Liver (tissue), 9 donors: ENCODE data around the gene COL19A1. TPM values are rescaled to one million over a fixed set of nuclear protein-coding genes. Genes with fewer than 3 reads are reported as not detected.

ENCODE experiments used
- DNase-seq: peaks from one replicate; pipeline ENCODE4 v3.0.0-alpha.2; 2017; ENCODE audit warnings: low spot score
- H3K27ac ChIP-seq, 2 donors: one replicate each; pipeline ENCODE4 v1.7.0; 2013; ENCODE audit warnings: inconsistent platforms in 2 of 2, low read length in 2 of 2, control low read depth in 1 of 2, low read depth in 1 of 2, mild to moderate bottlenecking in 1 of 2
- H3K27me3 ChIP-seq, 4 donors: one replicate each; pipeline versions ENCODE4 v1.6.1 to v1.7.0; 2013; ENCODE audit warnings: low read length in 3 of 4, inconsistent platforms in 1 of 4, mild to moderate bottlenecking in 1 of 4, moderate library complexity in 1 of 4; ENCODE audit not compliant: control insufficient read depth in 4 of 4, insufficient read depth in 4 of 4
- H3K36me3 ChIP-seq, 4 donors: one replicate each; pipeline versions ENCODE4 v1.6.1 to v1.7.0; 2013; ENCODE audit warnings: low read length in 3 of 4, mild to moderate bottlenecking in 3 of 4, low read depth in 1 of 4, moderate library complexity in 1 of 4; ENCODE audit not compliant: control insufficient read depth in 4 of 4, insufficient read depth in 3 of 4
- H3K4me1 ChIP-seq, 4 donors: one replicate each; pipeline versions ENCODE4 v1.6.1 to v1.7.0; 2013; ENCODE audit warnings: low read length in 3 of 4, mild to moderate bottlenecking in 3 of 4, moderate library complexity in 1 of 4; ENCODE audit not compliant: control insufficient read depth in 4 of 4, insufficient read depth in 4 of 4
- H3K4me3 ChIP-seq, 3 donors: one replicate each; pipeline versions ENCODE4 v1.6.1 to v1.7.0; 2013; ENCODE audit warnings: low read length in 3 of 3, control low read depth in 1 of 3, low read depth in 1 of 3, mild to moderate bottlenecking in 1 of 3
- H3K9ac ChIP-seq, 2 donors: one replicate each; pipeline ENCODE4 v1.7.0; 2013; ENCODE audit warnings: low read length in 2 of 2, mild to moderate bottlenecking in 2 of 2, moderate library complexity in 2 of 2, control low read depth in 1 of 2, low read depth in 1 of 2
- H3K9me3 ChIP-seq, 4 donors: one replicate each; pipeline versions ENCODE4 v1.6.1 to v1.7.0; 2013; ENCODE audit warnings: low read length in 3 of 4; ENCODE audit not compliant: control insufficient read depth in 4 of 4
- ATF3 ChIP-seq: IDR thresholded peaks from 2 replicates; pipeline ENCODE4 v1.6.1; 2016; ENCODE audit warnings: antibody characterized with exemption
- CTCF ChIP-seq: fragments of 150-350 bp; IDR thresholded peaks from 2 replicates; pipeline ENCODE4 v1.5.1; 2017; ENCODE audit warnings: improper control_type of control experiment, low read depth, low read length; ENCODE audit not compliant: missing input control
- EGR1 ChIP-seq, 2 donors: IDR thresholded peaks; 2 replicates each; pipeline ENCODE4 v1.6.1; 2016 to 2018; ENCODE audit warnings: antibody characterized with exemption in 2 of 2, low read depth in 2 of 2
- FOXA1 ChIP-seq: IDR thresholded peaks from 2 replicates; pipeline ENCODE4 v1.6.1; 2016; ENCODE audit warnings: antibody characterized with exemption
- FOXA2 ChIP-seq: IDR thresholded peaks from 2 replicates; pipeline ENCODE4 v1.6.1; 2016; ENCODE audit warnings: antibody characterized with exemption
- GABPA ChIP-seq, 2 donors: IDR thresholded peaks in 1 of 2; conservative IDR thresholded peaks in 1 of 2; 2 replicates each; pipeline ENCODE4 v1.6.1; 2016; ENCODE audit warnings: antibody characterized with exemption in 2 of 2, mild to moderate bottlenecking in 1 of 2, moderate library complexity in 1 of 2
- HNF4A ChIP-seq, 2 donors: conservative IDR thresholded peaks; 2 replicates each; pipeline ENCODE4 v1.6.1; 2016; ENCODE audit warnings: antibody characterized with exemption in 2 of 2, mild to moderate bottlenecking in 2 of 2
- HNF4G ChIP-seq: IDR thresholded peaks from 2 replicates; pipeline ENCODE4 v1.6.1; 2016; ENCODE audit warnings: antibody characterized with exemption
- NR2F2 ChIP-seq: IDR thresholded peaks from 2 replicates; pipeline ENCODE4 v1.6.1; 2016; ENCODE audit warnings: antibody characterized with exemption
- RAD21 ChIP-seq, 2 donors: IDR thresholded peaks; 2 replicates each; pipeline ENCODE4 v1.6.1; 2016; ENCODE audit warnings: antibody characterized with exemption in 2 of 2, mild to moderate bottlenecking in 2 of 2
- RXRA ChIP-seq, 2 donors: IDR thresholded peaks; 2 replicates each; pipeline ENCODE4 v1.6.1; 2017 to 2018; ENCODE audit warnings: antibody characterized with exemption in 2 of 2, mild to moderate bottlenecking in 1 of 2
- SP1 ChIP-seq: IDR thresholded peaks from 2 replicates; pipeline ENCODE4 v1.6.1; 2018; ENCODE audit warnings: antibody characterized with exemption, mild to moderate bottlenecking
- TAF1 ChIP-seq: conservative IDR thresholded peaks from 2 replicates; pipeline ENCODE4 v1.6.1; 2016; ENCODE audit warnings: antibody characterized with exemption, mild to moderate bottlenecking
- YY1 ChIP-seq: IDR thresholded peaks from 2 replicates; pipeline ENCODE4 v1.6.1; 2016; ENCODE audit warnings: antibody characterized with exemption, mild to moderate bottlenecking
- WGBS: extraction: QIAGEN DNeasy Blood & Tissue Kit; methylation state at CpG from one replicate; pipeline ENCODE4 v1.1.7; 2013; 5-methylcytosine and 5-hydroxymethylcytosine counted together
- polyA plus RNA-seq, 2 donors: library from polyadenylated mRNA; stranded (reverse) in 1 of 2; unstranded in 1 of 2; fragments of 200-250 nt in 1 of 2; fragments of >200 nt in 1 of 2; fragmentation: Nextera tagmentation in 1 of 2; extraction: Ambion mirVana in 1 of 2; gene quantifications; one replicate each; pipeline versions ENCODE4 v1.2.1 to v1.2.3, GENCODE V29; 2013 to 2015
- total RNA-seq, 2 donors: library from RNA; depleted of rRNA; stranded (reverse); fragments of >200 nt; gene quantifications; one replicate each; pipeline ENCODE4 v1.2.3, GENCODE V29; 2014
- TF ChIP-seq, protein P1 (sequence below): IDR thresholded peaks from 2 replicates; pipeline ENCODE4 v1.6.1; 2016; ENCODE audit warnings: antibody characterized with exemption
- TF ChIP-seq, protein P2 (sequence below): IDR thresholded peaks from 2 replicates; pipeline ENCODE4 v1.6.1; 2016; ENCODE audit warnings: antibody characterized with exemption, mild to moderate bottlenecking
- donor health status: healthy.
- donor health status: healthy.
- donor health status: healthy.
- donor health status: healthy.
- donor health status: healthy.

The COL19A1 gene
- total and polyA plus RNA-seq, 4 donors = 0.25 to 0.51 TPM; not detected in 2

GRCh38 chr6:69881322-69882151 is 15.2 kb downstream of the COL19A1 start:
- DNase-seq = no peak
- Histone ChIP-seq H3K36me3 (no peaks in the 10 kb centered on the region), H3K4me3 (no peak overlapping the region), H3K9ac (no peak overlapping the region), H3K4me1 (no peaks in the 10 kb centered on the region), H3K27me3 (no peaks in the 10 kb centered on the region), H3K27ac (no peak overlapping the region), H3K9me3 (no peaks in the 10 kb centered on the region)
- WGBS = 83% methylated on average over 10 of the region's 10 CpGs
- TF ChIP-seq FOXA2 = no peak
- TF ChIP-seq HNF4A (conservative IDR thresholded peaks at IDR 0.05) = no peak
- TF ChIP-seq, protein P1, sequence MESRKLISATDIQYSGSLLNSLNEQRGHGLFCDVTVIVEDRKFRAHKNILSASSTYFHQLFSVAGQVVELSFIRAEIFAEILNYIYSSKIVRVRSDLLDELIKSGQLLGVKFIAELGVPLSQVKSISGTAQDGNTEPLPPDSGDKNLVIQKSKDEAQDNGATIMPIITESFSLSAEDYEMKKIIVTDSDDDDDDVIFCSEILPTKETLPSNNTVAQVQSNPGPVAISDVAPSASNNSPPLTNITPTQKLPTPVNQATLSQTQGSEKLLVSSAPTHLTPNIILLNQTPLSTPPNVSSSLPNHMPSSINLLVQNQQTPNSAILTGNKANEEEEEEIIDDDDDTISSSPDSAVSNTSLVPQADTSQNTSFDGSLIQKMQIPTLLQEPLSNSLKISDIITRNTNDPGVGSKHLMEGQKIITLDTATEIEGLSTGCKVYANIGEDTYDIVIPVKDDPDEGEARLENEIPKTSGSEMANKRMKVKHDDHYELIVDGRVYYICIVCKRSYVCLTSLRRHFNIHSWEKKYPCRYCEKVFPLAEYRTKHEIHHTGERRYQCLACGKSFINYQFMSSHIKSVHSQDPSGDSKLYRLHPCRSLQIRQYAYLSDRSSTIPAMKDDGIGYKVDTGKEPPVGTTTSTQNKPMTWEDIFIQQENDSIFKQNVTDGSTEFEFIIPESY = no peak
- no peak for TF ChIP-seq CTCF
- no peak for TF ChIP-seq SP1
- TF ChIP-seq FOXA1 = no peak
- TF ChIP-seq TAF1 = no peak
- TF ChIP-seq RXRA (IDR thresholded peaks at IDR 0.05) = no peak
- TF ChIP-seq, protein P2, sequence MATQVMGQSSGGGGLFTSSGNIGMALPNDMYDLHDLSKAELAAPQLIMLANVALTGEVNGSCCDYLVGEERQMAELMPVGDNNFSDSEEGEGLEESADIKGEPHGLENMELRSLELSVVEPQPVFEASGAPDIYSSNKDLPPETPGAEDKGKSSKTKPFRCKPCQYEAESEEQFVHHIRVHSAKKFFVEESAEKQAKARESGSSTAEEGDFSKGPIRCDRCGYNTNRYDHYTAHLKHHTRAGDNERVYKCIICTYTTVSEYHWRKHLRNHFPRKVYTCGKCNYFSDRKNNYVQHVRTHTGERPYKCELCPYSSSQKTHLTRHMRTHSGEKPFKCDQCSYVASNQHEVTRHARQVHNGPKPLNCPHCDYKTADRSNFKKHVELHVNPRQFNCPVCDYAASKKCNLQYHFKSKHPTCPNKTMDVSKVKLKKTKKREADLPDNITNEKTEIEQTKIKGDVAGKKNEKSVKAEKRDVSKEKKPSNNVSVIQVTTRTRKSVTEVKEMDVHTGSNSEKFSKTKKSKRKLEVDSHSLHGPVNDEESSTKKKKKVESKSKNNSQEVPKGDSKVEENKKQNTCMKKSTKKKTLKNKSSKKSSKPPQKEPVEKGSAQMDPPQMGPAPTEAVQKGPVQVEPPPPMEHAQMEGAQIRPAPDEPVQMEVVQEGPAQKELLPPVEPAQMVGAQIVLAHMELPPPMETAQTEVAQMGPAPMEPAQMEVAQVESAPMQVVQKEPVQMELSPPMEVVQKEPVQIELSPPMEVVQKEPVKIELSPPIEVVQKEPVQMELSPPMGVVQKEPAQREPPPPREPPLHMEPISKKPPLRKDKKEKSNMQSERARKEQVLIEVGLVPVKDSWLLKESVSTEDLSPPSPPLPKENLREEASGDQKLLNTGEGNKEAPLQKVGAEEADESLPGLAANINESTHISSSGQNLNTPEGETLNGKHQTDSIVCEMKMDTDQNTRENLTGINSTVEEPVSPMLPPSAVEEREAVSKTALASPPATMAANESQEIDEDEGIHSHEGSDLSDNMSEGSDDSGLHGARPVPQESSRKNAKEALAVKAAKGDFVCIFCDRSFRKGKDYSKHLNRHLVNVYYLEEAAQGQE = no peak
- no peak for TF ChIP-seq GABPA (IDR thresholded peaks at IDR 0.05 in 1 of 2, conservative IDR thresholded peaks at IDR 0.05 in 1 of 2)
- TF ChIP-seq RAD21 (IDR thresholded peaks at IDR 0.05) = no peak
- TF ChIP-seq HNF4G = no peak

DNA sequence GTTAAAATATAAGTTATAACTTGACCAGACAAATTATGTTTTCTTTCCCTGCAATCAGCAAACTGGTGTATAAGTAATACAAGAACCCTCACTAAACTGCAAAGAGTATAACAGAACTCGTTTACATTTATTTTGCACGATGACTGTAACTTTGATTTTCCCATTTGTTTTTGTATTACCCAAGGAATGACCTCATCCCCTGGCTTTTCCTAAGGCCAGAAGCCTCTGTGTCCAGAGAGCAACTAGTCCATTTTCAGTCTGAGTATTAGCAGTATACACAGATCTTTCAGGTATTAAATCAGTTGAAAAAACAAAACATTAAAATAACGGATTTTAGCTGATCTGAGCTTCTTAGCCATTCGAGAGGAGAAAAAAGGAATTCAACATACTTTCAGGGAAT is 17.2 kb downstream of the COL19A1 start:
- TF ChIP-seq RXRA (IDR thresholded peaks at IDR 0.05) (no peak), HNF4G (no peak), GABPA (IDR thresholded peaks at IDR 0.05 in 1 of 2, conservative IDR thresholded peaks at IDR 0.05 in 1 of 2) (no peak), FOXA2 (no peak), YY1 (no peak), ATF3 (no peak), EGR1 (IDR thresholded peaks at IDR 0.05; ENCODE audit: low read depth in 2 of 2) (no peak), NR2F2 (no peak), TAF1 (no peak)
- TF ChIP-seq, protein P2 = no peak
- no peaks in the 10 kb centered on the region for H3K36me3 ChIP-seq
- H3K4me3 ChIP-seq = no peak overlapping the region
- no peaks in the 10 kb centered on the region for H3K27me3 ChIP-seq
- H3K4me1 ChIP-seq = no peaks in the 10 kb centered on the region
- DNase-seq = no peak
- no peaks in the 10 kb centered on the region for H3K9me3 ChIP-seq
- 86% methylated on average over 4 of the region's 4 CpGs for WGBS
- no peak overlapping the region for H3K9ac ChIP-seq
- no peak overlapping the region for H3K27ac ChIP-seq
